Measurements from ENCODE around the gene ERCC6L2. TPM values are rescaled to one million over a fixed set of nuclear protein-coding genes. Genes with fewer than 3 reads are reported as not detected.

Gene ERCC6L2
- total RNA-seq, 2 donors from 2014 or later, result 38.6 to 43.4 TPM

DNA sequence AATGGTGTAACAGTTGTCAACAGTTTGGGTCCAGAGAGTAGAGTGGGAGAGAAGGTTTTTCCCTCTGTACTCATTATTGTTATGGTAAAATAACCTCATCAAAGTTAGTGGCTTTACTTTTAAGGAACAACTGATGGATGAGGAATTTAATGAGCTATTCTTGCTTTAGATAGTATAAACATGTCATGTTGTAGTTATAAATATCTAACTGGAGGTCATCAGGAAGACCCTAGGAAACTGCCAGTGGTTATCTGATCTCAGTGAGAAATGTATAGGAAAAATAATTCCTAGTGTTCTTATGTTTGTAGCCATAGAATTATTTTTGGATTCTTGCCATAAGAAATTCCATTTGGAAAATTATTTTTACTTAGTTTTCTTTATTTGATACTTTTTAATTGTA is 4.1 kb downstream of the ERCC6L2 start:
- H3K4me3 ChIP-seq, result no peak overlapping the region
- no peaks in the 10 kb centered on the region for H3K36me3 ChIP-seq
- DNase-seq (ENCODE audit: low spot score), result no peak
- H3K27ac ChIP-seq, result no peak overlapping the region
- TF ChIP-seq, protein P1, sequence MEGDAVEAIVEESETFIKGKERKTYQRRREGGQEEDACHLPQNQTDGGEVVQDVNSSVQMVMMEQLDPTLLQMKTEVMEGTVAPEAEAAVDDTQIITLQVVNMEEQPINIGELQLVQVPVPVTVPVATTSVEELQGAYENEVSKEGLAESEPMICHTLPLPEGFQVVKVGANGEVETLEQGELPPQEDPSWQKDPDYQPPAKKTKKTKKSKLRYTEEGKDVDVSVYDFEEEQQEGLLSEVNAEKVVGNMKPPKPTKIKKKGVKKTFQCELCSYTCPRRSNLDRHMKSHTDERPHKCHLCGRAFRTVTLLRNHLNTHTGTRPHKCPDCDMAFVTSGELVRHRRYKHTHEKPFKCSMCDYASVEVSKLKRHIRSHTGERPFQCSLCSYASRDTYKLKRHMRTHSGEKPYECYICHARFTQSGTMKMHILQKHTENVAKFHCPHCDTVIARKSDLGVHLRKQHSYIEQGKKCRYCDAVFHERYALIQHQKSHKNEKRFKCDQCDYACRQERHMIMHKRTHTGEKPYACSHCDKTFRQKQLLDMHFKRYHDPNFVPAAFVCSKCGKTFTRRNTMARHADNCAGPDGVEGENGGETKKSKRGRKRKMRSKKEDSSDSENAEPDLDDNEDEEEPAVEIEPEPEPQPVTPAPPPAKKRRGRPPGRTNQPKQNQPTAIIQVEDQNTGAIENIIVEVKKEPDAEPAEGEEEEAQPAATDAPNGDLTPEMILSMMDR (IDR thresholded peaks at IDR 0.05), result no peak
- no peaks in the 10 kb centered on the region for H3K27me3 ChIP-seq
- H3K4me1 ChIP-seq, result peaks cover 0 to 9% of the 10 kb centered on the region in 2 donors
- H3K9me3 ChIP-seq, result no peaks in the 10 kb centered on the region

DNA sequence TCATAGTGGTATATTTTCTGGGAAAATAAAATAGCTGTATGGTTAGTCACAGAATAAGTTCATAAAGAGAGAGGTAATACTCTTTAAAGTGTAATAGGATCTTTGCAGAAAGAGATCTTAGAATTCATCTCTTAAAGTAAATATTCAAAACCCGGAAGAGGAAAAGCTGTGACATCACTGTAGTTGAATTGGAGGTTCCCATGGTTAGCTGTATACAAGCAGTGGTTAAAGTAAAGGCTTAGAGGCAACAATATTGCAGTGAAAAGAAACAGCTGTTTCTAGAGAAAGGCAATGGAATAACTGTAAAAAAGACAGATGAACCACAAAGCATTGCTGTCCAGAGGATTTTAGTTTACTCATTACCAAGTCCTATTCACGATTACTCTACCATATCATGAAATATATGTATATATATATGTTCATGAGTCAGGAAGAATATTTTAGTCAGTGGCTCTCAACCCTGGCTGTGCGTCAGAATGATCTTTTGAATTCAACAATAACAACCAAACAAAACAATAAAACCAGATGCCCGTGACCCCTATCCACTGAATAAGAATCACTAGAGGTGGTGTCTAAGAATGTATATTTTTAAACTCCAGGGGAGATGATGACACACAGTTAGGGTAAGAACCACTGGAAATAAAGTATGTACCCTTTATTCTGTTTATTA is 4.7 kb downstream of the ERCC6L2 start:
- Histone ChIP-seq H3K36me3 (no peaks in the 10 kb centered on the region), H3K27me3 (no peaks in the 10 kb centered on the region), H3K4me1 (peaks cover 0 to 7% of the 10 kb centered on the region in 2 donors), H3K27ac (no peak overlapping the region), H3K9me3 (no peaks in the 10 kb centered on the region), H3K4me3 (no peak overlapping the region)
- TF ChIP-seq, protein P1 (IDR thresholded peaks at IDR 0.05), result no peak
- no peak for DNase-seq (ENCODE audit: low spot score)

DNA sequence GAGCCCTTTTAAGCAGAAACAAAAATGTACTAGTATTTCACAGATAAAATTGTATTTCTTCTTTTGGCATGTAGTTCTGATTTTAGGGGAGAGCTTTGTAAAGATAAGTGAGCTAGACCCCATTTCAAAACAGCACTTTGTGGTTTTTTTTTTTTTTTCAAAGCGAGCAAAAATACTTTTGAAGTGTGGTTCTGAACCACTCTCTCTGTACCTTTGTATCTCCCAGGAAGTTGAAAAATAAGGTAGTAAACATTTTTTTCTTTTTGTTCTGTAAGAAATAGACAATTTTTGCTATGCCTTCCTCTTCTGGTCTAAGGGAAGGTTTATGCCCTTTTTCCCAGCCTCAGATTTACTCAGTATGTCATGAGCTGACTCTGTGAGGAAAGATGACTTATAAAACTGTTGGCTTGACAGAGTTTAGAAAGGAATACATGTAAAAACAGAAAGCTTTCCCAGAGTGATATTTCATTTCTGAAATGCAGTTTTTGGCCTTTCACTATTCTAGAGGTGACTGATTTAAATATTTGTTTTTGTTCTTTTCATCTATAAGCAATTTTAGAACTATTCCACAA is 12.5 kb downstream of the ERCC6L2 start:
- H3K9me3 ChIP-seq, result peaks cover 0 to 9% of the 10 kb centered on the region in 2 donors
- DNase-seq (ENCODE audit: low spot score), result no peak
- TF ChIP-seq, protein P1 (IDR thresholded peaks at IDR 0.05), result no peak
- H3K36me3 ChIP-seq, result no peaks in the 10 kb centered on the region
- H3K27ac ChIP-seq, result no peak overlapping the region
- H3K4me3 ChIP-seq, result no peak overlapping the region
- no peaks in the 10 kb centered on the region for H3K27me3 ChIP-seq
- H3K4me1 ChIP-seq, result no peaks in the 10 kb centered on the region

DNA sequence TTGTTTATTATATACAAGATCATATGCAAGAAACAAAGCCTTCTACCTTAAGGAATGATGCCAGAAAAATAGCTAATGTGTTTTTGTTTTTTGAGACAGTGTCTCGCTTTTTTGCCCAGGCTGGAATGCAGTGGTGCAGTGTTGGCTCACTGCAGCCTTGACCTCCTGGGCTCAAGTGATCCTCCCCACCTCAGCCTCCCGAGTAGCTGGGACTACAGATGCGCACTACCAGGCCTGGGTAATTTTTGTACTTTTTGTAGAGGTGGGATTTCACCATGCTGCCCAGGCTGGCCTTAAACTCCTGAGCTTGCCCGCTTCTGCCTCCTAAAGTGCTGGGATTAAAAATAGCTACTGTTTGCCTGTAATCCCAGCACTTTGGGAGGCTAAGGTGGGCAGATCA is 15.1 kb downstream of the ERCC6L2 start:
- TF ChIP-seq, protein P1 (IDR thresholded peaks at IDR 0.05), result no peak
- no peak overlapping the region for H3K27ac ChIP-seq

DNA sequence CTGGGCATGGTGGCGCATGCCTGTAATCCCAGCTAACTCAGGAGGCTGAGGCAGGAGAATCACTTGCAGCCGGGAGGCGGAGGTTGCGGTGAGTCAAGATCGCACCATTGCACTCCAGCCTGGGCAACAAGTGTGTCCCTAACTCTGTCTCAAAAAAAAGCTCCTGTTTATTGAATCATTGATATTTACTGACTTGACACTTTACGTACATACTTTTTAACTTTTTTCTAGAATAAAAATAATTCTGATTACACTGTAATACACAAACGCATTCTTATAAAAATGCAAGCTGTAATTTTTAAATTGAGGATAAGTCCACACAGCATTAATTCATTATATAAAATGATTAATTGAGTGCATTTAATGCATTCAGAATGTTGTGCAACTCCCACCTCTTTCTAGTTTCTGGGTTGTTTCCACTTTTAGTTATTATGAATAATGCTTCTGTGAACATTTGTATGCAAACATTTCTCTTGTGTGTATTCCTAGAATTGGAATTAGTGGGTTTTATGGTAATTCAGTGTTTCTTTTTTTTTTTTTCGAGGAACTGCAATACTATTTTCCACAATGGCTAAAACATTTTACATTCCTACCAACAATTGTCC is 15.7 kb downstream of the ERCC6L2 start:
- Histone ChIP-seq H3K9me3 (peaks cover 0 to 9% of the 10 kb centered on the region in 2 donors), H3K27ac (no peak overlapping the region), H3K27me3 (no peaks in the 10 kb centered on the region), H3K4me3 (no peak overlapping the region), H3K36me3 (no peaks in the 10 kb centered on the region), H3K4me1 (no peaks in the 10 kb centered on the region)
- TF ChIP-seq, protein P1 (IDR thresholded peaks at IDR 0.05), result no peak
- no peak for DNase-seq (ENCODE audit: low spot score)

More for the DNA sequence above, 15.1 kb downstream of the ERCC6L2 start:
- DNase-seq (ENCODE audit: low spot score), result no peak
- H3K9me3 ChIP-seq, result peaks cover 0 to 9% of the 10 kb centered on the region in 2 donors
- no peaks in the 10 kb centered on the region for H3K27me3 ChIP-seq
- H3K36me3 ChIP-seq, result no peaks in the 10 kb centered on the region
- no peak overlapping the region for H3K4me3 ChIP-seq
- no peaks in the 10 kb centered on the region for H3K4me1 ChIP-seq

Measured in right atrium auricular region (tissue), 2 donors.